GM19193 (cell line): ENCODE results near the gene BEND5.

Source experiments
- POLR2A ChIP-seq: IDR thresholded peaks from 4 replicates; pipeline ENCODE4 v1.6.1; 2011; ENCODE audit not compliant: insufficient read depth, insufficient read length; ENCODE audit errors: extremely low read depth

The BEND5 gene

DNA sequence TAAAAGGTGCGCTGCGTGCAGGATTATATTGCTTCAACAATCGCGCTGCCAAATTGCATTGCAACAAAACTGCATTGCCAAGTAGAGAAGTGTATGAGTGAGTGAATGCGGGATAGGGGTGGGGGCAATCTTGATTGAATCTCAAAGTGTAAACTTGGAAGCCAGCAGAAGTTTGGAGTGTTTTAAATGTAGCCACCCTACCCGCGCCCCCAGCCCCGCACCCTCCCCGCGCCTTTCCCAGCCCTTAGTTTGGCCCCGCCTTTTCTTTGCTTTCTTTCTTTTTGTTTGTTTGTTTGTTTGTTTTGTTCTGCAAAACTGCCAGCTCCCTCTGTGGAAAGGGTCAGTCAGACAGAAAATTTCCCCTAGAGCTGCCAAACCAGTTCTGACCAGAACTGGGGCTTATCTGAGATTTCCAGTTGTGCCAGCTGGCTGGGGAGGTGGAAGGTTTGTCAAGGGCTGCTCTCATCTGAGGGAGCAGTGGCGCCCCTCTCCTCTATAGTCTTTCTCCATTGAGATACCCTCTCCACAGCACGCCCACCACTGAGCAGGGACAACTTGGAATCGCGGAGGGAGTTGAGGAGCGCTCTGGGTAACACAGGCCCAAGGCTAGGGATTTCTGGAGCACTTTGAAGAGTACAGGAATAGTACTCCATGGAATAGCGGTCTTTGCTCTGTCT is 666 bp upstream of the BEND5 start:
- TF ChIP-seq POLR2A = no peak

DNA sequence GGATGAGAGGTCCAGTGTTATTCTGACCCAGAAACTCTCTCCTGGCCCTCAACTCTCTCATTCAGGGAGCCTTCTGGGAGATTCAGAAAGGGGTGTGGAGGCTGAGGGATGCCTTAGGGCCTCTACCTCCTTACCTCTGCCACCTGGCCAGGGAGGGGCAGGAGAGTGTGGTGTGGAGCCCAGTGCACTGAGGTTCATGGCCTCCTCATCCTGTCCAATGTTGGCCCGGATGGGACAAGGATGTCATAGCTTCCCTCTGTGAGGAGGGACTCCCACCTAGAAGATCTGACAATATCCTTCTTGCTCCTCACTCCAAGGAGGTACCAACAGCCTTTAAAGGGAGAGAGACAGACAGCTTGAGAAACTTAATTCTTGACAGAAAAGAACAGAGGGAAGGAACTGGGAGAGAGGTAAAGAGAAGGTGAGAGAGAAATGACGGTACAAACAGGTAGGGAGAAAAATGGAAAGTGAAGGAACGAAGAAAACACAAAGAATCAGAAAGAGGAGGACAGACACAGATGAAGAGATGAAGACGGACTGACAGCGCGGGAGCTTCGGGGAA is 779 bp downstream of the BEND5 start:
- no peak for TF ChIP-seq POLR2A

DNA sequence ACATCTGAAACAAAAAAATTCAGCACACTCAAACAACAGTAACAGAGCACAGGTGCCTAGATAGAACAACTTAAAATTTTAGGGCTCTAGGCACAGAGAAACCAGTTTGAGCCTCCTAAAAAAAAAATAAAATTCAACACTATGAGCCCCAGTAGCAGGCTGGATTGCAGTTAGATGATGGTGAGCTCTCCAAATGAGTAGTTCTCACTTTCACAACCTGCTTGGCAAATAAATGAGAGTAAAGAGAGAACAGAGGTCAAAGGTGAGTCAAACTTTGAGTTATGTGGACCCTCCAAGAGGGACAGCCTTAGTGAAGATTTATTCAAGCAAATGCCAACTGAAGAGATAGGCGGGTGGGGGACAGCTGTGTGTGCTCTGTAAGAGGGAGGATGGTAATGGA is 3.6 kb downstream of the BEND5 start:
- TF ChIP-seq POLR2A = no peak

DNA sequence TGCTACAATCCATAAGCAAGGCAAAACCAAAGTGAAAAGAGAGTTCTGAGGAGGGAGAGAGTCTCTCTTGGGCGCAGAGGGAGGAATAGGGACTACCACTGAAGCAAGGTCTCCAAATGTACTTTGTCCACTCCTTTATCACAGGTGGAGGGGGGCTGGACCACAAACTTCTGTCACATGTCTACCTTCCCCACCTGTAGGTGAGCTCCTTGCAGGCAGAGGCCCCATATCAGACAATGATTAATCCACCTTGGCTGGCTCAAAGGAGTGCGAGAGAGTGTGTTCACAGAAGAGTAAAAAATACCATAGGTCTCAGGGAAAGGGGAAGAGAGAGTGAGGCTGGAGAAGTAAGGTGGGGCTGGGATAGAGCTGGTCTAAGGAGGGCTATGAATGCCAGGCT is 4.5 kb downstream of the BEND5 start:
- no peak for TF ChIP-seq POLR2A

DNA sequence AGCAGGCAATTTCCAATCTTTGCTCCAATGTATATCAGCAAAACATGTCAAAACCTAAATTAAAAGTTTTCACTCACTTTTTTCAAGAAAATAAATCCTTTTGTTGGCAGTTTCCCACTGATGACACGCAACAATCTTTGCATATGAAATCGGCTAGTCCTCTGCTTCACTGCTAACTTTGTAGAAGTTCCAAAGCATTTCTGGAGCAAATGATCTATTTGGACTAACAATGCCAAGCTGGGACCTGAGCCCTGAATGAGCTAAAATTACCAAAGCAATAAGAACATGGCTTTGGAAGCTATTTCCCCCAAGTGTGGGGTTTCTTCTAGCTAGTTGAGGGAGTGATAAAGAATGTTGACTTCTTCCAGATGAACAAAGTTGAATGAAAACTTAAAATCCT is 5.1 kb downstream of the BEND5 start:
- no peak for TF ChIP-seq POLR2A

DNA sequence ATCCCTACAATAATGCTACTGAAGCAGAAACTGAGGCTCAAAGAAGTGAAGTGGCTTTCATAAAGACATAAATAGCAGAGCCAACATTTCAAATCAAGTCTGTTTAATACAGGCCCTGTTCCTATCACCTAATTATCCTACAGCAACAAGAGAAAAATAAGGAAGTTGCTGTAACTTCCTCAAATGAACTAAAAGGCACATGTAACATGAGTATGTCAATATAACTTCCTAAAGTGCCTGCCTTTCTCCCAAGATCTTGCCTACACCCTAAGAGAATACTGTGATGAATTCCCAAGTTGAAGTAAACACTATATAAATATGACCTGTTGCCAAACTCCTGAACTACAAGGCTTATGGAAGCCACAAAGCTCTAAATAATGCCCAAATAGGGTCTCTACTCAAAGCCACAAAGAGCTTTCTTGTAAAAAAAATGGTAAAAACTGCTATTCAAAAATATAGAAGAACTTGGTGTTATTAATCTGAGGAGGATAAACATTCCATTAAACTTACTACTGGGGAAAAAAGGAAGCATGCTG is 8.6 kb downstream of the BEND5 start:
- TF ChIP-seq POLR2A = no peak

DNA sequence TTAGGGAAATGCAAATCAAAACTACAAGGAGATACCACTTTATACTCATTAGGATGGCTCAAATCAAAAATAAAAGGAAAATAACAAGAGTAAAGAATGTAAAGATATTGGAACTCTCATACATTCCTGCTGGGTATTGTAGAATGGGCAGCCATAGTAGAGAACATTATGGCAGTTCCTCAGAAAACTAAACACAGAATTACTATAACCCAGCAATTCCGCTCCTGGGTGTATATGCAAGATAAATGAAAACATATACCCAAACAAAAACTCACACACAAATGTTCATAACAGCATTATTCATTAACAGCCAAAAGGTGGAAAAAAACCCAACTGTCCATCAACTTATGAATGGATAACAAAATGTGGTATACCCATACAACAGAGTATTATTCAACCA is 11.4 kb downstream of the BEND5 start:
- TF ChIP-seq POLR2A = no peak

DNA sequence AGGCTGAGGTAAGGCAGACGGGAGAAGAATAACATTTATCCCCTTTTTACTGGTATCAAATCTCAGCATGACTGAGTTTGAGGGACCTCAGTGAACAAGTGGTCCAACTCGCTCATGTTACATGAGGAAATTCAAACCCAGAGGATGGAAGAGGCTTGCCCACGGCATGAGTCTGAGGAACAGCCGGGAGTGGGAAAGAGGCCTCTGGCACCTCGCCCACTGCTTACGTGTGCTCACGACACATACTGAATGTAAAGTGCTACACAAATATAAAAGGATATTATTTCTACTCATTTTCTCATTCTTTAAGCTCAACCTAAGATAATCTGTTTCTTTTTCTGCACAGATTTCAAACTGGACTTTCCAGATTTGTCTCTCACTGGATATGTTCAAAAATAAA is 14.7 kb downstream of the BEND5 start:
- TF ChIP-seq POLR2A = no peak

DNA sequence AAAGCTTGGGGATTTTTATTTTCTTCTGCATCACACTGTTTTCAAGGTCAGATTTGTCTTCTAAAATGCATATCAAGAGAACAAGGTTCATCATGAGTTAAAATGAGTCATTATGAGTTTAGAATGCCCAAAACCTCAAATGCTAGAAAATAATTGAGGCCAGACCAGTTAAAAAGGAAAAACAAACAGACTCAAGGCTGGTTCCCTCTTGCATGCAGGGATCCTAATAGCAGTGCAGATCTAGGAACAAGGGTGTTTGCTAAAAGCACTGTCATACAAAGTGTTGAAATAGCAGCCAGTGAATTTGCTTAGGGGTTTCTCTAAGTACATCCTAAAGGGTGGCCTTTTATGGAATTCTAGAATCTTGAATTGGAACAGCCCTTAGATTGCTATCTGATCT is 15.3 kb downstream of the BEND5 start:
- TF ChIP-seq POLR2A = no peak

DNA sequence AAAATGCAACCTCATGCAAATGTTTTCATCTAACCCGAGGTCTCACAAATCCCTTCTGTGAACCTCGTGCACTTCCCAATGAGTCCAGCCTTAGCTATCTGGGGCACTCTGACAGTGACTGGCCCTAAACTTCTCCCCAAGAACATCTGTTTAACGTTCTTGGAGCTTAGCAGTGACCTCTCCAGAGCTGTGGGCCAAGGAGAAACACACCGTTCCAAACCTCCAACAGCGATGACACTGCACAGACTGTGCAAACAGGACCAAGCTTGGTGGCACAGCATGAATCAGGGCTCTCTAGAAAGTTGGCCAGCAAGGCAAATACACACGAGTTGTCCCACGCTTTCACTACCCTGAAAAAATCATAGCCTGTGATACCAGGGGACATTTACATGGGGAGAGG is 15.8 kb downstream of the BEND5 start:
- no peak for TF ChIP-seq POLR2A

DNA sequence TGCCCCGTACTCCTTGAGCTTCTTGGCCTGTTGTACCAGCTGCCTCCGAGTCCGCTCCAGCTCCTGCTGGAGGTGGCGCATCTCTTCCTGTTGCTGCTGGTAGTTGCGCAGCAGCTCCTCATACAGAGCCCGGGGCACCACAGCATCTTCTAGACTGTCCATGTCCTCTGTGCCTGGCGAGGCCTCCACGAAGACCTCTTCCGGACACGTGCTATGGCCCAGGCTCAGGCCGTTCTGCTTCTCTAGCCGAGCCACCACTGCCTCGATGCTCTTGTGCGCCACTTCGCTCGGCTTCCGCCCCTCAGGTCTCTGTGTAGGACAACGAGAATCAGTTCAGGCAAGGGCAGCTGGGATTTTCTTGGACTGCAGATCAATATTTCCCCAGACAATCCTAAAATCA is 17.7 kb downstream of the BEND5 start:
- TF ChIP-seq POLR2A = no peak

DNA sequence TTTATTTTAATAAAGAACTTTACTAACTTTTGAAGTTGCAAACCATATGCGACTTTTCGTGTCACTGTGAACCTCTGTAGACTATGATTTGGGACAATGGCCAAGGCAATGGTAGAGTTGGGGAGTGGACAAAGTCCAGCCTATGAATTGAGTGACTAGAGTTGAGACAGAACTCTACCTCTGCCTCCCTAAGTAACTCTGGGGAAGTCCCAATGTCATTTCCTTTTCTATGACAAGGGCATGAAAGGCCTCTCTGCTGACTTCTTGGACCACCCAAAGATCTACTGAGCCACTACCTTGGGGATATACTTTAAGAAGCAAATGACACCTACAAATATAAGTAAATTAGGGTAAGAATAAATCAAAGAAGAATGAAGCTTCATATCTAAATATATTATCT is 19.3 kb downstream of the BEND5 start:
- no peak for TF ChIP-seq POLR2A

DNA sequence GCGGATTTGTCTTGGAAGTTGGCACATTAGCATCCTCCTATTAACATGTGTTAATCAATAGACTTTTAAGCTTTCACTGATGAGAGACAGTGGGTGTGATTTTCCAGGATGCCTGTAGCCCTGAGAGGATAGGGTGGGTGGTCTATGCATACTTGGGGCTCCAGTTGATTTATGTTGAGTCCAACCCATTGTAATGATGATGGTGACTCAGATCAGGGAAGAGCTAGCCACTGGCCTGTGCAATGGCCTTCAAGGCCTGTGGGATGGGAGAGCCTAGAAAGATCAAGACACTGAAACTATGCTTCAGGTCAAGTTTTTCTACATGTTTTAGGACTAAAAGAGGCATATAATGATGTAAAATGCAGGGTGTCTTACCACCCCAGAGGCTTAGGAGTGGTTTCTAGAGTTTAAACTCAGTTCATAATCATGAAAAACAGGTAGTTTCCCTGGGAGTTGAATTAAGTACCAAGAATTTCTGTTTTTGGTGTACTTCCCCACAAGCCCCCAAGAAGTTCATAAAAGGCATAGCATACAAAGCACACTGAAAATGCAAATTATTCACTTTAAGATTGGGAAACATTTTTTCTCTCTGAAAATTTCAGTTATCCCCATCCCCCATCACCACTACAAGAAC is 19.9 kb downstream of the BEND5 start:
- TF ChIP-seq POLR2A = no peak

DNA sequence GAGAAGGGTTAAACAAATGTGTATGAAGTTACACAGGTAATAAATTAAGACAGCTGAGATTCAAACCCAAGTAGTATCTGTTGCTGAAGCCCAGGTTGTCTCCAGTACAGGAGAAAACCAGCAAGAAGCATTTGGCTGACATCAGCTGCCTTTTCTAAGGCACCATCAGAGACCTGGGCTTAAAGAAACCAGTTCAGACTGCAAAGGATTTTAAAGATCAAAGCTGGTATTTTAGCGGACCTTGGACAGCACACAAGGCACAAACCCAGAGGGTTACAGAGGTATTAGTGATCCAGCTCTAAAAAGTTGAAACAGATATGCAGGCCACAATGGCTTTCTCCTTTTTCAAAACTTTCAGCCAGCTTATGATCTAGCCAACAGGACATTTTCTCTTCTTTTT is 23.4 kb downstream of the BEND5 start:
- no peak for TF ChIP-seq POLR2A

DNA sequence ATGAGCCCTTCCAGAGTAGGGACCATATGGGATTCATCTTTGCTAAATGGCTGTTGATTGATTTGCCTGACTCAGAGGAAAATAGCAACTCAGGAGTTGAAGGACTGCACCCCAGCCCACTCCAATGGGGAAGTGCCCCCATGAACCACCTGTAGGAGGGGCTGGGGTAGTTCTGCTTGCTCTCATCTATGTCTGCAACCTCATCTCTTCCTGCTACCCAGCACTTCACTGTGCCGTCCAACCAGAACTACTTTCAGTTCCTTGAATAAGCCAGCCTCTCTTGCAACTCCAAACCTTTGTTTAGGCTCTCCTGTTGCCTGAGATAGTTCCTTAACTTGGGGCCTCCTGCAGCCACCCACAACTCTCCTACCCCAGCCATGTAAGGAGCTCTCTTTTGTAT is 26.6 kb downstream of the BEND5 start:
- TF ChIP-seq POLR2A = no peak

DNA sequence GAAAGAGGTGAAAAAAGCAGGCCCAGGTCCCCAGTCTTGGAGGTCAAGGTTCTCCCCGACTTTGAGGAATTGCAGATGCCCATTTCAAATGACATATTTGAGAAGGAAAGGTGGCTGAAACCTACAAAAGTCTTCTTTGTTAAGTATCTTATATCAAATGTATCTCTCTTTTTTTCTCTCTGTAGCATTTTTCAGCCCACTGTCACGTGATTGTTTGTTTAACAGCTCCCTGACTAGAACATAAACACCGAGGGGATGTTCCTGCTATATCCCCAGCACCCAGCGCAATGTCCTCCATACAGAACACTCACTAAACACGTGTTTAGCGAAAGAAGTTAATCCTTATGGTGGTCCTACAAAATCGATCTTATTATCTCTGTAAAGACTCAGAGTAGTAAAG is 27.6 kb downstream of the BEND5 start:
- TF ChIP-seq POLR2A = no peak
